Measurements from ENCODE around the gene MKX. TPM values are rescaled to one million over a fixed set of nuclear protein-coding genes. Genes with fewer than 3 reads are reported as not detected.
A peak's percentile ranks its signal among the peaks of the same experiment; 100 is the strongest.

MKX gene
- polyA plus RNA-seq, 1 experiment, result 0.76 TPM

DNA sequence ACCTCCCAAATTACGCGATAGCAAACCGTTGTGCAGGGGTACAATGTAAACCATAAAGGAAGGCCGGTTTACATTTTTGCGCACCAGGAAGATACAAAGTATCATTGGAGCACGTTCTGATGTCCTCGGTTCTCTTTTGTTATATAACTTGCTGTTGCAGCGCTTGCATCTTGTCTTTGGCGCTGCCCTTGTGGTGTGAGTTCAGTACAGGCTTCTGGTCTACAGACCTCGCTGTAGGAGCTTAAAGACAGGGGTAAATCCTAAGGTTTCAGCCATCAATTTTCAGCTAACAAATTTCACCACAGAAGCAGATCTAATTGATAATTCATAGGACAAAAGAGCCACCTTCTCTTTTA lies 1.5 kb upstream of the MKX start:
- Histone ChIP-seq H3K27ac (ENCODE audit: low read depth, low read length) (no peak overlapping the region), H3K27me3 (ENCODE audit: control insufficient read depth, insufficient read depth, low read length) (peaks cover 68% of the 10 kb centered on the region), H3K4me3 (ENCODE audit: low read depth, low read length) (no peak overlapping the region), H3K9me3 (ENCODE audit: control insufficient read depth, insufficient read depth, low read length) (peaks cover 6% of the 10 kb centered on the region; the same call in 1 of the 2 replicates)
- POLR2A ChIA-PET, result interaction anchor here (0.7 kb wide), 2 partner anchors 20 to 175 kb away, joined by 3 to 4 read pairs; no protein-coding TSS in a partner anchor
- no peak for DNase-seq (ENCODE audit: low read depth, low spot score)
- no peak for TF ChIP-seq CTCF (IDR thresholded peaks at IDR 0.05; ENCODE audit: low read depth, low read length)
- CTCF ChIA-PET, result interaction anchor here (1.0 to 1.6 kb wide), 2 partner anchors 494 to 496 kb away, joined by 4 to 6 read pairs; no protein-coding TSS in a partner anchor

DNA sequence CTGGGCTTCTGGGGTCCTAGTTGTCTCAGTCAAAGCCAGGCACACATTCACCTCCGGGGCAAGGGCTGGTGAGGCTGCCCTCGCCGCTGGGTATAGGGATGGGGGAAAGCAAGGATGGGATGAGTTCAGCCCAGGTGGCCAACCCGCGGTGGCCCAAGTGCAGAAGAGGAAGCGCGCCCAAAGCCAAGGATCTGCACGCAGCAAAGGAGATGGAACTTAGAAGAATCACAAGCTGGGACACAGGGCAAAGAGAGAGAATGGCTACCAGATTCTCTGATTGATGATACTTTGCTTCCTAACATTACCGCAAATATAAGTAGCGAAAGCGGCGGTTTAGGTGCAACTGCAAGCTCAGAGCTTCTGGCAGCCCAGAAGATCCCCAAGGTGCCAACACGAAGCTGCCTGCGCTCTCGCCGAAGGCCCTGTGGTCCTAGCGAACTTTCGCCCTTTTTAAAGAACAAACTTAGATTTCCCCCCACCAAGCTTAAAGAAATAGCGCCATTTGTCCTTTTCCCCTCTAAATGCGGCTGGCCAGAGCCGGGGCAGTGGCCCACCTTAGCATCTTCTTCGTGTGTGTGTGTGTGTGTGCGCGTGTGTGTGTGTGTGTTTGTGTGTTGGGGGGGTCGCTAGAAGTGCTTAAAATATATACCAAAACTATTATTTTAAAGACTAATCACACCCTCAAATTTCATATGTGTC lies 927 bp upstream of the MKX start:
- ChIA-PET POLR2A (interaction anchor here (0.6 to 0.7 kb wide), 2 partner anchors 175 to 379 kb away, joined by 3 to 4 read pairs; no protein-coding TSS in a partner anchor), CTCF (interaction anchor here (1.0 to 1.6 kb wide), 2 partner anchors 495 to 496 kb away, joined by 4 to 6 read pairs; no protein-coding TSS in a partner anchor)
- DNase-seq (ENCODE audit: low read depth, low spot score), result no peak
- Histone ChIP-seq H3K27me3 (ENCODE audit: control insufficient read depth, insufficient read depth, low read length) (peaks cover 68% of the 10 kb centered on the region), H3K27ac (ENCODE audit: low read depth, low read length) (no peak overlapping the region), H3K9me3 (ENCODE audit: control insufficient read depth, insufficient read depth, low read length) (peaks cover 8% of the 10 kb centered on the region; the same call in 1 of the 2 replicates), H3K4me3 (ENCODE audit: low read depth, low read length) (peak overlapping the region; percentile 44)
- TF ChIP-seq CTCF (IDR thresholded peaks at IDR 0.05; ENCODE audit: low read depth, low read length), result no peak

- CTCF ChIA-PET, result interaction anchor here (3.3 to 4.7 kb wide), 2 partner anchors 433 to 496 kb away, joined by 28 to 63 read pairs; no protein-coding TSS in a partner anchor
- Histone ChIP-seq H3K4me3 (ENCODE audit: low read depth, low read length) (peak overlapping the region; percentile 40; the same call in 1 of the 2 replicates), H3K9me3 (ENCODE audit: control insufficient read depth, insufficient read depth, low read length) (peaks cover 9% of the 10 kb centered on the region; the same call in 1 of the 2 replicates), H3K27ac (ENCODE audit: low read depth, low read length) (no peak overlapping the region), H3K27me3 (ENCODE audit: control insufficient read depth, insufficient read depth, low read length) (peaks cover 68% of the 10 kb centered on the region)
- POLR2A ChIA-PET, result interaction anchor here (1.0 kb wide), 1 partner anchor 21 kb away, joined by 3 read pairs; no protein-coding TSS in a partner anchor
- DNase-seq (ENCODE audit: low read depth, low spot score), result no peak
- TF ChIP-seq CTCF (IDR thresholded peaks at IDR 0.05; ENCODE audit: low read depth, low read length), result no peak
Measured at GRCh38 chr10:27744802-27745731, 552 bp downstream of the MKX start.

DNA sequence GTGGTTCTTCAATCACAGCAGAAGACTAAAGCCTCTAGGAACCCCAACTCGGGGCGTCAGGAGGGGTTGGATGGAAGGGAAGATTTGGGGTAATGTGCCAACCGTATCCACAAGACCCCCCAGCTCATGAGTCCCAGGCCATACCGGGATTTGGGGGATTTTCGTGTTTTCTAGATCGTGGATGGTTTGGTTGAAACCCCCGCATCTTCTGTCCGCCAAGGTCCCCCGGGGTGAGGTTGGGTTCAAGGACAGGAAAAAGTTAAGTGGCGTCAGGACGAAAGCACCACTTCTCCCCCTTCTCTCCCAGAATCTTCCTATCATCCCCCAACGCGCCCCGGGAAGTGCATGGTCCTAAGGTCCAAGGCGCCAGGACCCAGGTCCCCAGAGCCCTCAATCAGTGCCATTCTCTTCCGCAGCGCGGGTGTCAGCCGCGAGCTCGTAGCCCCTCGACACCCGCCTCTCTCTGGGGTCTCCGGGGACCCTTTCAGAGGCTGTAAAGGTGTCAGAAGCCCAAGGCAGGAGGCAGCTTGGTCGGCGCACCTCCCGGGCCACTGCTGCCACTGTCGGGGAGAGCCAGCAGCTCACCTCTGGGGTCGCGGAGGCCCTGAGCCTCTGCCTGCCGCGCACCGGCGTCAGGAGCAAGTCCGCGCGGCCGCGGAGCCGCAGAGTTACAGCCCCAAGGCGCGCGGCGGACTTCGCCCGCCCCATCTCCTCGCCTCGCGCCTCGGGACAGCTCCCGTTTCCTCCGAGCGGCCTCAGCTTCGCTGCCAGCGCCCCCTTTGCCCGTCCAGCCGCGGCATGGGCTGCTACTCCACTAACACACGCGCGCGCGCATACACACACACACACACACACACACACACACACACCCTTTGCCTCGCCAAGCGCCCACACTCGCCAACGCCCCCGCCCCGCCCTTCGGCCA lies 1.5 kb downstream of the MKX start:
- peaks cover 67% of the 10 kb centered on the region for H3K27me3 ChIP-seq (ENCODE audit: control insufficient read depth, insufficient read depth, low read length)
- POLR2A ChIA-PET, result interaction anchor here (0.6 to 1.0 kb wide), 3 partner anchors 20 to 586 kb away, joined by 3 to 4 read pairs (median 4); no protein-coding TSS in a partner anchor
- peak overlapping the region; percentile 57 for H3K4me3 ChIP-seq (ENCODE audit: low read depth, low read length)
- TF ChIP-seq CTCF (IDR thresholded peaks at IDR 0.05; ENCODE audit: low read depth, low read length), result no peak
- CTCF ChIA-PET, result interaction anchor here (3.3 to 4.7 kb wide), 2 partner anchors 434 to 497 kb away, joined by 28 to 63 read pairs; no protein-coding TSS in a partner anchor
- no peak for DNase-seq (ENCODE audit: low read depth, low spot score)
- H3K27ac ChIP-seq (ENCODE audit: low read depth, low read length), result no peak overlapping the region
- H3K9me3 ChIP-seq (ENCODE audit: control insufficient read depth, insufficient read depth, low read length), result peaks cover 9% of the 10 kb centered on the region; the same call in 1 of the 2 replicates

Measured in AG04450 (cell line).